NCI-H128 (cell line): ENCODE measurements around the gene ID2.
A peak's percentile ranks its signal among the peaks of the same experiment; 100 is the strongest.

Experiments used
- DNase-seq: peaks from one replicate; lab custom pipeline; 2025; ENCODE audit not compliant: unreplicated experiment; lab: John Stamatoyannopoulos, UW

The ID2 gene

DNA sequence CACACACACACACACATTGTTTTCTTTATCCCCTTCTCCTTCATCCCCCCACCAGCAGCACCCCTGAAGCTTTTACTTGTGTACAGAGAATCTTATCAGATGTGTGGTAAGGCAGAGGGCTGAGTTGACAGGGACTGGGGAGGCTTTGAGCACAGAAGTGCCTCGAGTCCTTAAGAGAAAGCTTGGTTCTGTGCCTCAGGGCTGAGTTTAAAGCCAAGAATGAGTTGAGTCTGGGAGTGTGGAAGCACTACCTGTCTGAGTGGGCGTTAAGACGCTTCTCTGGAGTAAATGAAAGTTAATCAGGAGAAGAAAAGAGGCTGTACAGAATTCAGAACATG is 2.7 kb downstream of the ID2 start:
- peak; percentile 32 for DNase-seq

DNA sequence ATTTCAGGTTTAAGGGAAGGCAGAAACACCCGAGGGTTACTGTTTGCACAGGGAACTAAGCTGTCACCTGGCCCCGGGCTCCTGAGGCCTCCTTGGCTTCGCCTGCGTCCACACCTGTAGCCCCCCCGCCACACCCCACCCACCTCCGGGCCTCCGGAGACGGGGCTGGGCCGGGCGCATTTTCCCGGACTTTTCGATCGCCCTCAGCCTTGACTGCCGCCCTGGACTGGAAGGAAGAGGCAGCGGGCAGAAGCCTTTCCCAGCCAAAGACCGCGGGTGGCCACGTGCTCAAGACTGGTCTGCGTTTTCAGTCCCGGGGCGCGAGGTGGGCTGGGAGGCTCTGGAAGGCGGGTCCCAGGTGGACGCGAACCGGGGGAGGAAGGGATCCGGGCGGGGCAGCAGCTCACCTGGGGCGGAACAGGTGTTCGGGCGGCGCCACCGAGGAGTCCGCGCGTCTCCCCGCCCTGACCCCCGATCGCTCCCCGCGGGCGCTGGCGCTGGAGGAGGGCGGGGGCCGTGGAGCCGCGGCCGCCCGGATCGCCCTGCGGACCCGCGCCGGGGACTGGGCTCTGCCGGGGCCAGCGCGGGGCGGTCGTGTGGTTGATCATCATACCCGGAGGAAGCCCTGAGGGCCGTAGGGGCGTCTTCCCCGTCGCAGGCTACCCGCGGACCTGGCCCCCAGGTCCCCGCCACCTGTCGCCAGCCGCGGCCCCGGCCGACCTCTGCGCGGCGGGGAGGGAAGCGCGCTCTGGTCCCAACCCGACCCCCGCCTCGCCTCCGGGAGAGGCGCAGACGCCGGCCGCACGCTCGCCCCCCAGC is 3.2 kb downstream of the ID2 start:
- DNase-seq = peak; percentile 32

DNA sequence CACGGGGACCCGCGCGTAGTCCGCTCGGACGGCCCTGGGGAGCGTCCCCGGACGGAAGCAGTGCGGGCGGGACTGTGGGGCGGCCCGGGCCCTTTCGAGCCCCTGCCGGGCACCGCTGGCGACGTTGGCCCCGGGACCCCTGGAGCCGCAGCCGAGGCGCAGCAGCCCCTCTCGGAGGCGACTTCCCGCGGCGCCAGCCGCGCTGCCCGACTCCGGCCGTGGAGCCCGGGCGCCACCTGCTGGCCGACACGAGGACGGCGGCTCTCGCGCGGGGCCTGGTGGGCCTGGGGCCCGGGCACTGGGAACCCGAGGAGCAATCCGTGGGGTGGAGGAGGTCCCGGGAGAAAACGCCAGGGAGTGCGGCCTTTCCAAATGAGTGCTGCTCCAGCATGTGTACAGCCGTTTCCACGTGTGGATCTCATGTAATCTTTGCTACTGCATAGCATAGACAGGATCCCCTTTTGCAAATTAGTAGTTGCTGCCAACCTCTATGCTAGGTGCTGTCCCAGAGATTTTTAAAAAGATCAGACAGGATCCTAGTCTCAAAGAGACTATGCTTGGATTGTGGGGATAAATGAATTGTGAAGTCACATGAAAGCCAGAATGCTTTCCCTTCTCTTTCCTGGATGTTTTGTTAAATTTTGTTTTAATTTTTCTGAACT is 4.0 kb downstream of the ID2 start:
- peak; percentile 59 for DNase-seq

DNA sequence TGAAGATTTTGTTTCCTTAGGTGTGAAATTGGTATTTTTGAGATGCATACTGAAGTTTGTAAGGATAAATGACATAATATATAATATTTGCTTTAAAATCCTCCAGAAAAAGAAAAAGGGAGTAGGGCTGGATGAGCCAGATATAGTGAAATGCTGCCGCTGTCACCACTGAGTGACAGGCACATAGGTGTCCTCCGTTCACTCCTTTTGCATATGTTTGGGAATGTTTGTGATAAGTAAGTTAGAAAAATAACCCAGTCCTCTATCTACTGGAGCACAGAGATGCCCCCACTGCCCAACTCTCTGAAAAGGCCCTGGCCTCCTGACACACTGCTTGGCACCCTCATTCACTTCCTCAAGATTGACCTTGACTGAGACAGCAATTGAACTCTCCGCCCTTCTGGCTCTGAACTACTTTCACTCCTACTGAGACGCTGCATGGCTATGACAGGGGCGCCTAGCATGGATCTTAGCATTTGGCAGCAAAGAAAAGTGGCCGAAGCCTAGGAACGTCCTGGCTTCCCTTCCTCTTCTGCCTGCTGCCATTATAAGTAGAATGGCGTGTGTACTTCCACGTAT is 10.1 kb downstream of the ID2 start:
- DNase-seq = no peak

DNA sequence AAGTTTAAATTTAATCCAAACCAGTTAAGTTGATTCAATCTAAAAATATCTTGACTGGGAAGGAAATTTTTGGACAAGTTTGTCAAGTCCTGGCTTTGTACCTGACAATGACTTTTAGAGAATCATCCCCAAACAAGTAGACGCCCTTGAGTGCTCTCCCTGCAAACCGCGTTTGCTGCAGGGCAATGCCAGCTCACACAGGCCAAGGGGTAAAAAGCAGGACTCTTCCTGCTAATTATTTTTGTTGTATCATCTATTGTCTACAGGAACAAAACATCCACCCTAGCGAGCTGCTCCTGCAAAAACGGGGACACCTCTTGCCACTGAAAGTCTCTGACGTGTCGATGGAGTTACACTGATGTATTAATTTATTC is 10.9 kb downstream of the ID2 start:
- no peak for DNase-seq

DNA sequence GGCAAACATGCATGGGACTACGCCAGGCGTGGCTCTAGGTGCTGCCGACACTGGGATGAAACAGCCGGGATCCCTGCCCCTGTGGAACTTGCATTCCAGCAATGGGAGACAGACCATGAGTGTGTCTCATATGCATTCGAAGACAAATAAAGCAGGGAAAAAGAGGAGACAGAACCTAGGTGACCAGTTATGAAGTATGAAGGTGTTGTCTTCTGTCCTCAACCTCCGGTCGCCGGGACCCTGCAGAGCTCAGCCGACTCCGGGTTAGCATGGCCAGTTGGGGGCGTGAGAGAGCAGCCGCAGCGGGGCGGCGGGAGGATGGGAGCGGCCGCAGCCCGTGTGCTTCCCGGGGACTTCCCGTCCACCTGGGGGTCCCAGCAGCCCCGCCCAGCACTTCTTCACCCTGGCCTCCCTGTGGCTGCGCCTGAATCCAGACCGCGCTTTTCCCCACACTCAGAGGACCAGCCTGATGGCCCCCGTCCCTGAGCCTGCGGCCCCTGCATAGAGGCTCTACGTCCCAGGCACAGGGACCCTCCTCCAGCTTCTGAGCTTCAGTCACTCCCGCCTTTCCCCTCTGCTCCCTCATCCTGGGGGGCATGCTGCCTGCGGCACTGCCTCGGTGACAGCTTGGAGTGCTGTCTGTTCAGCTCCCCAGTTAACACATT is 11.4 kb downstream of the ID2 start:
- no peak for DNase-seq

DNA sequence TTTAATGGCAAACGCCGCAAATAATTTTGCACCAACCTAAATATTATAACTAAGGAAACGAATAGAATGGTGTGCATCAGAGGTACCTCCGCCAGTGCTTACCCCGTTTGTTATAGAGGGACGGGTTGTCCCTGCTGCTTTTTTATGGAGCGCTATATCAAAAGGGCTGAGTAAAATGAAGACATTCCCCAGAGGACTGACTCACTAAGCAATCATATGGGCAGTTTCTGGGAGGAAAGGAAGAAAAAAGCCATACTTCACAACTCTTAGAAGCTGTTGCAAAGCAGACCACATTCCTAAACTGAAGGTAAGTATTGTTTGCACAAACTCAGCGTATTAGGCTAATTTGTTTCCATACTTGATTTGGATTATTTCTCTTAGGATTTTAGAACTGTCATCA is 12.9 kb downstream of the ID2 start:
- DNase-seq = no peak

DNA sequence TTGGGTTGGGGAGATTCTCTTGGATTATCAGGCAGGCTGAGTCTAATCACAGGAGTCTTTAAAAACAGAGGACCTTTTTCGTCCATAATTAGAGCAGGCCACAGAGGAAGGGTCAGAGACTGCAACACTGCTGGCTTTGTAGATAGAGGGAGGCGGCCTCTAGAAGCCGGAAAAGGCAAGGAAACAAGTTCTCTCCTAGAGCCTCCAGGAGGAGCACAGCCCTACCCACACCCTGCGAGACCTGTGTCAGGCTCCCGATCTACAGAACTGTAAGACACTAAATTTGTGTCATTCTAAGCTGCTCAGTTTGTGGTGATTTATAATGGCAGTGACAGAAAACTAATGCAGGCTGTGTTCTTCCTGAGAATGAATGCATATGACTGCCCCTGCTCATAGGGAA is 15.3 kb downstream of the ID2 start:
- no peak for DNase-seq

DNA sequence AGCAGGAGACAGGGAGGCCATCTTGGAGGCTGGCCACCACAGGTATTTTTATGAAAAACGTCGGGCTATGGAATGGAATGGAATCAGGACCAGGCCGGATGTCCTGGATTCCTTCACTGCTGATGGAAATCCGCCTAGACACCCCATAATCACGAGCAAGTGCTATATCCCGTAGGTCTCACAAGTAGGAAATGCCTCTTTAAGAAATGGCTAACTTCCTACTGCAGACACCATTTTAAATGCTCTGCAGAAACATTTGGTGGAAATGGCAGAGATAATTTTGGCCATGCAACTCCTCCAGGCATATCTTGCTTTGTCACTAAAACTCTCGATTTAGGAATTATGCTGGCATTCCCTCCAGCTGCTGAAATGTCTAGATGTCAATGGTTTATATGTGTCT is 18.0 kb downstream of the ID2 start:
- DNase-seq = no peak

DNA sequence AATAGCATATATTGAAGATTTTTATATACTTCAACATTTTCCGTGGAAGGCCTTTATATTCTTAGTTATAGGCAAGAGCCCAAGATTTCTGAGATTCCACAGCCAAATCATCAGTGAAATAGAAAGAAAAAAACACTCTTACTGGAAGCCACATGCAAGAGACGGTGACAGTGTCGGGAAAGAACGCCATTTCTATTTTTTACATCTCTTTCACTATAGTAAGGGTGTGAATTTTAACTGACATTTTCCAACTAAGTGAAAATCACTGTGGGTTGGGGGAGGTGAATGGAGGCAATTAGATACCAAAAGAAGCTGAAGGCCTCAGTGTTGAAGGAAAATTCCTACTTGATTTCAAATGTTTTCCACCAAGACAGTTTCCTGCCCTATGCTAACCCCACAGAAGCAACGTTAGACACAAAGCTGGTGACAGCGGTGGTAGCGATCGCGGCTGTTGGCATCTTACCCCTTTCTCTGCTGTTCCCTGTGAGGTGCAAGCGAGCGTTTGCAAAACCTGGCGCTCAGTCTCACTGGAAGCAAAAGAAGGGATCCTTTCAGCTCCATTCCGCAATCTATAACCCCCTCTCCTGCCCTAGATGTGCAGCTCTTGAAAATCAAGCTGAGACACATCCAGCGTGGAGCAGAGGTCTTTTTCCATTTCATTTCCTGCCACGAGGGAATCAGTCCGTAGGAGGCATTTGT is 20.0 kb downstream of the ID2 start:
- no peak for DNase-seq

DNA sequence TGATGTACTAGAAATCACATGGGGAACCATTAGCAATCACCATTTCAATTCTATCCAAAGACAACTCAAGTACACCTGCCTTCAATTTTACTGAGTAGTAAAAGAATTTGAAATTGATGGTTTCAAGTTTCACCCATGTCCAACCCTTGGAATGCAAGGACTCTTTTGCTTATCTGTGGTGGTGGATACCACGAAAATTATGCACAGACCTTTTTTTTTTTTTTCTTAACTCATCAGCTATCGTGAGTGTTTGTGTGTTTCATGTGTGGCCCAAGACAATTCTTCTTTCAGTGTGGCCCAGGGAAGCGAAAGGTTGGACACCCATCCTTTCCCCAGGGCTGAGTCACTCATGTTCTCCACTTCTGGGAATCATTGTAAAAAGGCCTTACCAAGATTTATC is 23.1 kb downstream of the ID2 start:
- DNase-seq = no peak

DNA sequence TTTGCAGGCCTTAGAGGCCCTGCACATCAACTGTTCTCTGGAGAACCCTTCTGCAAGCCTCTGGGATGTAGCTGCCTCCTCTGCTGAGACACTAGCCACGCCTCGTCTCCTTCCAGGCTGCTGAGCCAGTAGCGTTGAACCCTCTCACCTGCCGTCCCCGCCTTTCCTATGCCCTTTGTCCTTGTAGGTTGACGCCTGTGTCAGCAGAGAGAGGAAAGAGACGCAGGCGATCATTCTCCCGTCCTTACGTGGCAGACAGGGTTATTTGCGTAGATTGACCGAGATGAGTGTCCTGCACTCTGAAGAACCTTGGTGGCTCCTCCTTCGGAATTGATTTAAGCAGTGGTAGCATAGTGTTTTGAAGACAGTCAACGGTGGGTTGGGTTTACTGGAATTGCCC is 27.8 kb downstream of the ID2 start:
- DNase-seq = no peak

DNA sequence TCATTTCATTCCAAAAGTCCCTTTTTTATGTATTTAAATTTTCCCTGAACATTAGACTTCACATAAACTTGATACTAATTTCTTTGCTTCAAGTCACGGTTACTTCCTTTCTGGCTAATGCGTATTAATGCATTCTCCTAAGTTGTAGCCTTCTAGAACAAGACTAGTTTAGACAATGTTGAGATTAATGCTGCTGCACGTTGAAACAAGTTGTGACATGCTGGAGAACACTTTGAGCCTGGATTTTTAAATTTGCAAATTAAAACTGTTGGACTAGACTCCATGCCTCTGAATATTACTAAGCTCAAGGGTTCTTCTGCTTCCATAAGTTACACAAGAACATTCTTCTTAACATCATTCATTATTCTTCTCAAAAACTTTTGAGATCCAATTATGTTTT is 29.1 kb downstream of the ID2 start:
- no peak for DNase-seq

DNA sequence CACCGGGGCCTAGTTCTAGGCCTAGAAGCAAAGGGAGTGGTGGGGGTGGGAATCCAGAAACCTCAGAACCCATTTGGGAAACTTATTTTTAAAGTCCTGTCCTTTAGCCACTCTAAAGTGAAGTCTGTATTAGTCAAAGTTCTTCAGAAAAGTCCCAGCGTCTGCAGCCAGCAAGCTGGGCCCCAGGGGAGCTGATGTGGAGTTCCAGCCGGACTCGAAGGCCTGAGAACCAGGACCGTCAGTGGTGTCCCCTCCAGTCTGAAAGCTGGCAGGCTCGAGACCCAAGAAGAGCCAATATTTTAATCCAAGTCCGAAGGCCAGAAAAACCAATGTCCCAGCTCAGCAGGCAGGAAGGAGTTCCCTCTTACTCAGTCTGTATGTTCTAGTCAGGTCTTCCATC is 32.4 kb downstream of the ID2 start:
- DNase-seq = no peak

DNA sequence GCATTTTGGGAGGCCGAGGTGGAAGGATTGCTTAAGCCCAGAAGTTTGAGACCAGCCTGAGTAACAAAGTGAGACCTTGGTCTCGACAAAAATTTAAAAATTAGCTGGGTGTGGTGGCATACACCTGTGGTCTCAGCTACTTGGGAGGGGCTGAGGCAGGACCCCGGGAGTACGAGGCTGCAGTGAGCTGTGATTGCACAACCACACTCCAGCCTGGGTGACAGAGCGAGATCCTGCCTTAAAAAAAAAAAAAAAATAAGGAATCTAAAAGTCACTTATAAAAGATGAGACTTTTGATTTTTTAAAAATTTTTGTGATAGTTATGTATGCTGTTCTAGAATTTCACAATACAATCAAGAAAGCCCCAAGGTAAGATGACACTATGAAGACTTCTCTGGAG is 33.1 kb downstream of the ID2 start:
- no peak for DNase-seq

DNA sequence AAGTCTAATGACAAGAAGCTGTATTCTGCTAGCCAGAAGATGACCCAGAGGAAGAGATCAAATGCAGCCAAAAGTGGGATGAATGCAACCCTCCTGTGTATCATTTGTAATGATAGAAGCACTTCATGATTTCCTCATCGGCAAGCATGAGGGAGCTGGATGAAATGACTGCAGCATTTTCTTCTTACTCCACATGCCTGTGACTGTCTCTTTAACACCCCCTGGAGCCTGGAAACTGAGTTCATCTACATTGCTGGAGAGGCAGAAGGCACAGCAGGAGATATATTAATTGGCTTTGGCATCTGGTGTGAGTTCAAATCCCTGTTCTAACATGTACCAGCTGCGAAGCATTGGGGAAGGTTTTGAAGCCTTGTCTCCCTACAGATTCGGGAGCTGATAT is 37.7 kb downstream of the ID2 start:
- DNase-seq = no peak

DNA sequence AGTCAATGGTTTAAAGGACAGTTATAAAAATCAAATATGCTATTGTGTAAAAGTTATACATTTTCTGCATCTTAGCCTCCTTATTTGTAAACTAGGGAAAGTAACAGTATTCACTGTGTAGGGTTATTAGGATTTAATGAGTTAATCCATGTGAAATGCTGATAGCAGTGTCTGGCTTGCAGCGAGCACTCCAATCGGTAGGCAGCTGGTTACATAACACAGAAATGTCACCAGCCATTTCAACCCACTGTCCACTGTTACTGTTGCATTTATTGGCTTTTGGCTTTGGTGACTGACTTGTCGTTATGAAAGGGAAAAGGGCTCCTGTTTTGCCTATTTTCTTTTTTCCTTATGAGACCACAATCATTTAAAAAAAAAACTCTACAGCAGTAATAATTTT is 38.9 kb downstream of the ID2 start:
- no peak for DNase-seq

DNA sequence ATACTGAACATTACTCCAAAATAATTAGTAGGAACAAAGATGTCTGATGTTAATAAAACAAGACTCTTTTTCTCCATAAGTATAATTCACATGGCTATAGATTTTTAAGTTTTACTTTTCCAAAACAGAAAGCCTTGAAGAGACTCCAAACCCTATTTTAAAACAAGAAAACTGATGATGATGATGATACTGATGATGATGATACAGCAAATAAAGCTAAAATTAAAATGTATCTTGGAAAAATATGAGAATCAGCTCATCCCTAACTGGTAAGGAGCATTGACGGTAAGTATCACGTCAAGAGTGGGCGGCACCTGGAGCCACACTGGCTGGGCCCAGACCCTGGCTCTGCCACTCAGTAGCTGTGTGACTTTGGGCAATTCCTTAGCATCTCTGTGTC is 39.6 kb downstream of the ID2 start:
- DNase-seq = no peak

DNA sequence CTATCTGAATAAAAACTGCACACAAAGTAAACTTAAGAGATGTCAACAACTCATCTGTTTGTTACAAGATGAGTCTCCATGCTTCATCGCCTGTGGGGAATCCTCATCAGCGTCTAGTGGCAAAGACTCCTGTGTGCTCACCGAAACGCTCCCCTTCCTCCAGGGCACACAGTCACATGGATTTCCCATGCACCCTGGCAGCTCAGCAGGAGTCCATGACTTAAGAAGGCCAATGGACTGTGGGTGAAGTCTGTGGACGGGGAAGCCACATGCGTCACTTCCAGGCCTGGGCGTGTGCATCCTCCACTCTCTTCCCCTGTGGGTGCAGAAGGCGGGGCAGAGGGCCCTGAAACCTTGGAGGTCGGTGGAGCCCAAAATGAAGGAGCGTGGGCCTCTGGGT is 41.1 kb downstream of the ID2 start:
- no peak for DNase-seq

DNA sequence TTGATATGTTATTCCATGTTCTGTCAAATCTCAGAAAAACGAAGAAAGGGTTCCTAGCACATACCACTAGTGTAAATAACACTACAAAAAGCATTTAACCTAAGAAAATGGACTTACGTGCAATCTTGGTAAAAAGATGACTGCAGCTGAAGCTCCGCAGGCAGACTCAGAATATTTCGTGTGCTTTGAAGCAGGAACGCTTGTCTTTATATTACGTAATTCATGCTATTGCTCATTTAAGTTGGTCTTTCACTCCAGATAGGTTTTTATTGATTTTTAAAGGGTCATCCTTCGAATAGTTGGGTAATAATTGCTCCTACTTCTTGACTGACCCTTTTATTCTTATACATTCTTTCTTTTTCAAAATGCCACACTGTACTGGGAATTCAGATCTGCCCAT is 44.0 kb downstream of the ID2 start:
- no peak for DNase-seq

DNA sequence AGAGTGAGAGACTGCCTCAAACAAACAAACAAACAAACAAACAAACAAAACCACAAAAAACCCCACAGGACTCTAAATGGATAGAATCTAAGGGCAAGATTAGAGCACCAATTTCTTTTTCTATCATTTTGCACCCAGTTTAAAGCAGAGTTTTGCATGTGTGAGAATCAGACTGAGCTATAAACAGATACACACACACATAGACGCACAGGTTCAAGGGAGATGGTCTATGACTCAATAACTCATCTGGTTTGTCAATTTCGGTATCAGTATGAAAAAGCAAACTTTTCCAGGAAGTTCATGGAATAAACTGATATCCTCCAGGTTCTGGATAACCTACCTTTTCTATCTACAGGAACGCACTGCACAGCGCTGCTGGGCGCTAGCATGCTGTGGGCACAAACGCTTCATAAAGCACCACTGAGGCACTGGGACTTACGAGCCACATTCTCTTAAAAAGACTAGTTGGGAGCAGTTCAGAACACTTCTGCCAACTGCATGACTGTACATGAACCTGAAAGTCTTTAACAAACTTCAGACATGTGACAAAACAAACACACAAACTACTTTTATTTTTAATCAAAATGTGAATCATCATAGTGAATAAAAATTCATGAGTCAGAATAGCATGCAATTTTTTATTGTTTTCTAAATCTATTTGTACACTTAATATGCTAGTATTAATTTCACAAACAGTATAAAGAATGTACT is 46.6 kb downstream of the ID2 start:
- no peak for DNase-seq
